KBM-7 (cell line): ENCODE measurements around the gene LORICRIN.
A peak's percentile ranks its signal among the peaks of the same experiment; 100 is the strongest.
"Not testable (repeated sequence)": the region's sequence is repeated elsewhere in the genome, so short reads cannot be mapped to it uniquely, and the experiment has no call there.

Experiments used
- DNase-seq: peaks from one replicate; pipeline ENCODE4 v3.0.0-alpha.2; 2015
- in situ Hi-C: fragments of 300-500 bp; cut with MboI; formaldehyde crosslinking; loops from 2 replicates; pipeline ENCODE4 v1.14.3; 2020; ENCODE audit warnings: low sequenced_read_pairs, low pct_unique_long_range_greater_than_20kb, mixed read lengths

The LORICRIN gene, protein sequence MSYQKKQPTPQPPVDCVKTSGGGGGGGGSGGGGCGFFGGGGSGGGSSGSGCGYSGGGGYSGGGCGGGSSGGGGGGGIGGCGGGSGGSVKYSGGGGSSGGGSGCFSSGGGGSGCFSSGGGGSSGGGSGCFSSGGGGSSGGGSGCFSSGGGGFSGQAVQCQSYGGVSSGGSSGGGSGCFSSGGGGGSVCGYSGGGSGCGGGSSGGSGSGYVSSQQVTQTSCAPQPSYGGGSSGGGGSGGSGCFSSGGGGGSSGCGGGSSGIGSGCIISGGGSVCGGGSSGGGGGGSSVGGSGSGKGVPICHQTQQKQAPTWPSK

DNA sequence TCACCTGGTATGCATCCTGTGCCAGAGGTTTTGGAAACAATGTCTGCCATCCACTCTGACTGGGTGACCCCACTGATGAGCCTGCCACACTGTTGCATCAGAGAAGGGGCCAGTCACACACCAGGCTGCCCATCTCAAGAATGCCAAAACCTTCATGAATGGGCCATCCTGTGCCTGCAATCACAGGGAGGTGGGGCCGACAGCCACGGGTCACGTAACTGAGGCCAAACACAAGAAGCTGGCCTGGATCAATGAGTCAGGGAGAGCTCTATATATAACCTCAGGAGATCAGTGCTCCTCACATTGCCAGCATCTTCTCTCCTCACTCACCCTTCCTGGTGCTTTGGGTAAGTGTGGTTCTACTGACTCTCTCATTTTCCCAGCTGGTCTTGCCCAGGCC lies at the start of gene LORICRIN:
Gene LORICRIN, plus strand, starts transcription at position 301 of the 400 bp plus-strand sequence. CDS start 1,263 bp downstream, outside the sequence.
- no peak for DNase-seq
- in situ Hi-C loops, result no loop called here

DNA sequence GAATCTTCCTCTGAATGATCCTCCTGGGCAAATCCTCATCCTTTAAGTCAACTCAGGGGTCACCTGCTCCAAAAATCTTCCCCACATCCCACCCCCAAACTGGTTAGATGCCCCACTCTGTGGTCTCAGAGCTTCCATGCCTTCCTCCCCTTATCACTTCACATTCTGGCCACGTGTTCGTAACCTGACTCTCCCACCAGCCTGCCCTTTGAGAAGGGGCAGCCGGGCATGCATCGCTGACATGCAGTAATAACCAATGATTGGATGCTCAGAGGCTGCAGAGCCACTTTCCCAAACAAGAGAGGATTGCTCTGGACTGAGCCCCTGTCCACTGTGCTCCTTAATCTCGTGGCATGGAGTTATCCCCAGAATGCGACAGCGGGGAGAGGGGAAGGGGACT lies 49.3 kb upstream of the LORICRIN start:
- in situ Hi-C loops, result no loop called here
- no peak for DNase-seq

DNA sequence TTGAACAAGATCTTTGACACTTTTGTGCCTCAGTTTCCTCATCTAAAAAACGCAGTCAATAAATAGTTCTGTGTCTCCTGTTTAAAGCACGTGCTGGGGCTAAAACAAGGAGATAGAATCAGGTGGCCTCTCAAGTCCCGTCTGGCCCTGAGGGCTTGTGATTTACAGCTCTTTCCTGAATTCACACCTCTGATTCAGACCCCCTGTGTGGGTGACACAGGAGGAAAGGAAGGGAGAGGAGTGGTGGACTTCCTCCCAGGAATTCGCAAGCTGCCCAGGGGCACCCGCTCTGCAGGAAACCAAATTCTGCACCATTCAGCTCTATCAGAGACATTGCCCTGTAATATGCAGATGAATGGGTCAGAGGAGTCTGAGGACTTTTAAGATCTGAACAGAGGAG lies 47.3 kb upstream of the LORICRIN start:
- DNase-seq, result no peak
- in situ Hi-C loops, result no loop called here

DNA sequence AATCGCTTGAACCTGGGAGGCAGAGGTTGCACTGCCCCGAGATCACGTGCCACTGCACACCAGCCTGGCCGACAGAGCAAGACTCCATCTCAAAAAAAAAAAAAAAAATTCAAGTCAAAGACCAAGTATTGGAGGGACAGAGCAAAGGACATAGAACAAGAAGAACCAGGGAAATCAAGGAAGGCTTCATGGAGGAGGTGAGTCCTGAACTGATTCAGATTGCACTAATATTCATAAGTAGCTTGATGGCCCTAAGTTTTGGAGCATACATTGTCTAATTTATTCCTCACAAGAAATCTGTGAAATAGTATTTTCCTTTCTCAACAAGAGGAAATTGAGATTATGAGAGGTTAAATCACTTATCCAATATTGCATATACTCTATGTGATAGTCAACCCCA lies 46.0 kb upstream of the LORICRIN start:
- no peak for DNase-seq
- in situ Hi-C loops, result no loop called here

DNA sequence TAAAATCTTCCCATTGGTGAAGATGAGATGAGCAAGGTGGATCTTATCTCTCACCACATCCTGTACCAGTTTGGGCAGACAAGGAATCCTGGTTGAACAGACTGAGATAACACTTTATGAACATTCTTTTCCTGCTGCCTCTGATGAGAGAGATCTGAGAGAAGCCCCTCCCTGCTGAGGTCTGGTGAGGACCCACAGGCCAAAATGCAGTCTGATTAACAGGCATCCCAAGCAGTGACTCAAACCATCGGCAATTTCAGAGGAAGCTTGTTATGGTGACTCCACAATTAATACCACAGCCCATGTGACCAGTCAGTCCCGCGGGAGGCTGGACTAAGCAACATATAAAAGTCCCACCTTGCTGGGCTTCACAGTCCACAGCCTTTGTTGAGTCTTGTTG lies 42.3 kb upstream of the LORICRIN start, which contains the start of gene PRR9:
Gene PRR9, plus strand, starts transcription at position 373 of the 400 bp plus-strand sequence. CDS start 561 bp downstream, outside the sequence.
- in situ Hi-C loops, result no loop called here
- DNase-seq, result no peak

DNA sequence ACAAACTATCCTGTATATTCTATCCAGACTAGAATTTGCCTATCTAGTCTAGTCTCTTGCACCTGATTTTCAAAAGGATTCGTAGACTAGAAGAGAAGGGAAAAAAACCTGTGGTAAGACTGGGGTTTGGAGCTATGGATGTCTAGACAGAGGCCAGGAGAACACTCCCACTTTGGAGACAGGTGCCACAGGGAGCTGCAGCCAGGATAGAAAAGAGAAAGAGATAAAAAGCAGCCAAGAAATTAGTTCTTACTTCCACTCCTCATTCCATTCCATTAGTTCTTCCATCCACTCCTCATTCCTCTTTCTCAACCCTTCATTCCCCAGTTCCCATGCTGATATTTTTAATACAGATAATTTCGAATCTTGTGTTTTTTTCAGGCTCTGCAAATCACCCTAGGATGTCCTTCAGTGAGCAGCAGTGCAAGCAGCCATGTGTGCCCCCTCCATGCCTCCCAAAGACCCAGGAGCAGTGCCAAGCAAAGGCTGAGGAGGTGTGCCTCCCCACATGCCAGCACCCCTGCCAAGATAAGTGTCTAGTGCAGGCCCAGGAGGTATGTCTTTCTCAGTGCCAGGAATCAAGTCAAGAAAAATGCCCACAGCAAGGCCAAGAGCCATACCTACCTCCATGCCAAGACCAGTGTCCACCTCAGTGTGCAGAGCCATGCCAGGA lies 41.6 kb upstream of the LORICRIN start:
- in situ Hi-C loops, result no loop called here
- no peak for DNase-seq

DNA sequence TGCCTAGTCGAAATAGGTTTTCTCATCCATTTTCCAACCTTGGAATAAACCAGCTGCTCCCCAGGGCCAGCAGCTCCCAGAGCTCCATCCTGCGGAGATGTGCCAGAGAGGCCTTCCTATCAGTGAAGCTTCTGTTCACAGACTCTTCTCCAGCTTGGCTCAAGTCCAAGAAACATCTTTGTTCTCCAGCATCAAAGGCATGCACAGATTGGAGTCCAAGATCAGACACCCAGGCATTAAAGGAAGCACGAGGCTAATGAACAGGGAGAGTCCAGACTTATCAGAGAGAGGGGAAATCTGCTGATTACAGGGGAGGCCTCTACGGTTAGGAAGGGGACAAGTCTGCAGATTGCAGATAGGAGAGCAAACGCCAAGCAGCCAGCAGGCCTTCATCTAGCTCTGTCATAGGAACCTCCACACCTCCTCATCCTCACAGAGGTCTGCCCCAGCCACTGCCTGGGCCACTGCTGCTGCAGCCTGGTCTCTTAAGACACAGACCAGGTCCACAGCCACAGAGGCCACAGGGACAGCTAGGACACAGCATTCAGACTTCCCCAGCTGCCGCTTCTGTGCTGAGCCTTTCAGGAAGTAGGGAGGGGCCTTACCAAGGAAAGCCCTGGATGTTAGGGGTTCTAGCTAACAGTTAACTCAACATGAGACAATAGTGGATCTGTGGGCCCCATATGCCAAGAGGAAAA lies 38.7 kb upstream of the LORICRIN start:
- in situ Hi-C loops, result no loop called here
- DNase-seq, result no peak

DNA sequence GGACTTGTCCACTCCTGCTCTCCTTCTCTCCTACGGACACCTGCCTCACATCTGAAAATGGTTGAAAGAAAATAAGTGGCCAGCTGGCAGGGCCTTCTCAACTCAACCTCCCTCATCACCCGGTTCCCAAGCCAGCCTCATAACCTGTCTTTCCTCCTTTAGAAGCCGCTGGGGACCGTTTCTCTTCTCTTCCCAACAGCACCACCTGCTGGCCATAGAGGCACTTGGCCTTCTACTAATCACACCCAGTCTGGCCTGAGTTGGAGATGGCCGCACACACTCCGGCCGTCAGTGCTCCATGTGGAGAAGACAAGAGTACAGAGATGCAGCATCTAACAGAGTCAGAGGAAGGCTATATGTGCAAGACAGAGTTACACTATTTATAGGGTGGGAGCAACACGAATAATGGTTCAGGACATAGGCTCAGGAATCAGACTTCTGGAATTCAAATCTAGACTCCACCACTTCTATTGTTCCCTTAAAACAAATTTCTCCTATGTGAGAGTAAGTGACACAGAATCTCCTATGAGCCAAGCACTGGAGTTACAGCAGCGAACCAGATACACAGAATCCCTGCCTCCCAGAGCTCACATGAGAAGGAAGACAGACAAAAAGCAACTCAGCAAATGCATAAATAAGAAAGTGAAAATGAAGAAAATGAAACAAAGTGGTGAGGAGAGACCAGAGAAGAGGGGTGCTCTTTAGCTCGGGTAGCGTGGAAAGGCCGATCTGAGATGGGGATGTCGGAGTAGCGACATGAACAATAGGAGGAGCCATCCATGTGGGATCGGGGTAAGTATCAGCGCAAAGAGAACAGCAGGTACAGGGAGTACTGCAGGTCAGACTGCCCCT lies 36.2 kb upstream of the LORICRIN start:
- in situ Hi-C loops, result not testable (repeated sequence)
- DNase-seq, result peak; percentile 72

DNA sequence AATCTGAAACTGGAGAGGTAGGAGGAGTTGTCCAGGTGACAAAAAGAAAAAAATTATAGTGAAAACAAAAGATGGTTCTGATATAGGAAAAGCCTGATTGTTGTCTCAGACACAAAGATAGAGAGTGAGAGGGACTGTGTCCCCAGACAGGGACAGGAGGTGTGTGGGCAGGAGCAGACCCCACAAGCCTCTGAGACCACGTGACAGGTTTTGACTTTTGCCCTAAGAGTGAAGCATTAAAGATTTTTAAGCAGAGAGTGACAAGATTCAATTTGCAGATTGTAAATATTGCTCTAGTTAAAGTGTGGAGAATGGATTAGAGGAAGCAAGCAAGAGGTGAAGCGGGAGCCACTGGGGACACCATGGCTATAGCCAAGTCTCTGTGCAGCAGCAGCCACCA lies 31.7 kb upstream of the LORICRIN start:
- in situ Hi-C loops, result no loop called here
- no peak for DNase-seq

DNA sequence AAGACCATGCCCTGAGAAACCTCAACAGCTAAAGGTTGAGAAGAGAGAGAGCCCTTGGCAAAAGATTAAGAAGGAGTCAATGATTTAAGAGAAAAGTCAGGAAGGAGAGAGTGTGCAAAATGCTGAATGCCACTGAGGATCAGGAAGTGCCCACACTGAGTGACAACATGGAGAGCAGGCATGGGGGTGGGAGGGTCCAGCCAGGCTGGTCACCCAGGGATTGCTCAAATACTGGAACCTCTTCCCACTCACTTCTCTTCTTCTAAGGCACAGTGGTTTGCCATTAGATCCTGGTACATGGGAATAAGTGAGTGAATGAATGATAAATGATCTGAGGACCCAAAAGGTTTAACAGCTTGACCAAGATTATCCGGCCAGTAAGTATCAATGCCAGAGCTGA lies 31.0 kb upstream of the LORICRIN start:
- no peak for DNase-seq
- in situ Hi-C loops, result no loop called here

DNA sequence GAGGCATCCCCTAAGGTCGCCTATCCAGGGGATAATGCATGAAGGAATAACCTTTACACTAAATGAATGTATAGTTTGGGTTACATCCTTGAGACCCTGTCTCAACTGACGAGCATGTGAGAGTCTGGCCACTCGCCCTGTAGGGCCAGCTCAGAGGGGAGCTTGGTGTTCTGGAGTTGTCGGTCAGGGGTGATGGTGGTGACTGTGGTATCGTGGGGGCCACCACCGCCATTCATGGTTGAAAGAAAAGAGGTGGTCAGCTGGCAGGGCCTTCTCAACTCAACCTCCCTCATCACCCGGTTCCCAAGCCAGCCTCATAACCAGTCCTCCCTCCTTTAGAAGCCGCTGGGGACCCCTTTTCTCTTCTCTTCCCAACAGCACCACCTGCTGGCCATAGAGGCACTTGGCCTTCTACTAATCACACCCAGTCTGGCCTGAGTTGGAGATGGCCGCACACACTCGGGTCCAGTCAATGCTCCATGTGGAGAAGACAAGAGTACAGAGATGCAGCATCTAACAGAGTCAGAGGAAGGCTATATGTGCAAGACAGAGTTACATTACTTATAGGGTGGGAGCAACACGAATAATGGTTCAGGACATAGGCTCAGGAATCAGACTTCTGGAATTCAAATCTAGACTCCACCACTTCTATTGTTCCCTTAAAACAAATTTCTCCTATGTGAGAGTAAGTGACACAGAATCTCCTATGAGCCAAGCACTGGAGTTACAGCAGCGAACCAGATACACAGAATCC lies 30.2 kb upstream of the LORICRIN start:
- peak; percentile 32 for DNase-seq
- in situ Hi-C loops, result not testable (repeated sequence)

DNA sequence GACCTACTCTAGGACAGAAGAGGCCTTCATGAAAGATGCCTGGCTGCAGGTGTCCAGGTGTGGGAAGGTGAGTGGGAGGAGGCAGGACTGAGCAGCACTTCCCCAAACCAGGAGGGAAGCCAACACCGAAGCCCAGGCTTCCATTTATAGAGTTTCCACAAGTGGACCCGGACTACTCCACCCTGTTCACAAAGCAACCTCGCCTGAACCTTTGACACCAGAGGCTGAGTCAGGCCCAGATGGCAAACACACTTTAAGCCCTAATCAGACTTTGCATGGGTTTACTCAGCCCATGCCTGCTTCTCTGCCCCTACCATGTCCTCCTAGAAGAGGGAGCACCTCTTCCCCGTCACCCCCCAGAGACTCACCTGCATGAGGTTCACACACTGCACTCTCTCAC lies 28.1 kb upstream of the LORICRIN start:
- DNase-seq, result no peak
- in situ Hi-C loops, result no loop called here

DNA sequence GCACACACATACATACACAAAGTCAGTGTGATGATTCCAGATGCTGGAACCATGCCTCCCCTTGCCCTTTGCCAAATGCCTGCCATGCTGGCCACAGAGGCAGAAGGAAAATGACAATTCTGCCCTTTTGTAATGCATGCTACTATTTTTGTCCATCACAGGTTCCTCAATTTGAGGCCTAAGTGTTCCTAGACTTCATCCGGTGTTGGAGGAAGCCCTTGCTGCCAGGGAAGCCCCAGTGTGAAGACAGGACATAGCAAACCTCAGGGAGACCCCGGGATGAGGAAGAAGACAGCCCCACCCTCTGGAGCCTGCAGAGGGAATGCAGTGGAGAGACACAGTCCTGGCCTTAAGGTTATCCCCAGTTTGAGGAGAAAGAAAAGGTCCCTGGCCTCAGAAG lies 27.7 kb upstream of the LORICRIN start:
- no peak for DNase-seq
- in situ Hi-C loops, result no loop called here

DNA sequence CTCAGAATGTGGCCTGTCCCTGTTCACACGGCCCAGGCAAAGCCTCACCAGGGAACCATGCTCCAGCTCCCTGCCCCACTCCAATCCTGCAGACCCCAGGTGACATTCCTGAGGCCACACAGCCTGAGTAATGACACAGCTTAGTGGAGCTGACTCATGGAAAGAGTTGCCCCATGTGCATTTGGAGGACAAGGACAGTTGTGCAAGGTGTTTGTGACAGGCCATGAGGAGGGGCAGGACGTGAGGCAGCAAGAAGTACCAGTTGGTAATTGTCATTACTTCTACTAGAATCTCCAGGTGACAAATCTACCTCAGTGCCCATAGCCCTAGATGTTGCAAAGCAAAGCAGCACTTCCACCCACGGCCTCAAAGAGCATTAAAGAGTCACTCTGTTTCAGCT lies 26.9 kb upstream of the LORICRIN start:
- in situ Hi-C loops, result no loop called here

DNA sequence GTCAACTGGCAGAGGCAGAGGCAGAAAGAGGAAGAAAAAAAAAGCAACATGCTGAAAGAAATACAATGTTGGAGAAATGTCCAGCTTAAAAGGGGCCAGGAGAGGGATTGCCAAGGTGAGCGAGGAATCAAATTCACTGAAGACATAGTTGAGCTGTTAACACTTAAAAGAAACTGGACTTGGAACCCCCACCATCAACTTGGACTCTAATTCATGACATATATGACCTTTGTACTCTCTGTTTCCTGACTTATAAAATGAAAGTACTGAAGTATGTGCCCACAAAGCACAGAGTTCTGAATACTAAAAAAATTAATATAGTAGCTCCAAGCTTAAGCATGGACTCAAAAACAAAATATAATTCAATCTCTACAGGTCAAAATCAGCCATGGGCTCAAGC lies 26.0 kb upstream of the LORICRIN start:
- no peak for DNase-seq

More for the DNA sequence above, 26.9 kb upstream of the LORICRIN start:
- DNase-seq, result no peak

DNA sequence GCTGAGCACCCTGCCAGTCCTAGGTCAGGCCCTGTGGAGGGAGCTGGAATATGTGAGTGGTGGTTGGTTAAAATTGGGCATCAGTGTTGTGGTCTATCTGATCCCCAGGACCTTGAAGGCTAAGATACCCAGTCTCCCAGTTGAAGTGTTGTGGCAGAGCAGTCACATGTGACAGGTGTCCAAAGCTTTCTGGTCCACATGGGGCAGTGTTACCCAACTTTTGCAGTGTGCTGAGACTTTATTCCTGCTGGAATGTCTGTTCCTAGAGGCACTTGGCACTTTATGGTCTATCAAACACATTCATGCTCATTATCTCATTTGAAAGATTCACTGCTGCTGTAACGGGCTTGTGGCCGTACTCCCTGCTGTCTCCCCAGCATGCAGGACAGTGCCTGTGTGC lies 21.0 kb upstream of the LORICRIN start:
- in situ Hi-C loops, result no loop called here
- no peak for DNase-seq

More for the DNA sequence above, 26.0 kb upstream of the LORICRIN start:
- in situ Hi-C loops, result no loop called here

DNA sequence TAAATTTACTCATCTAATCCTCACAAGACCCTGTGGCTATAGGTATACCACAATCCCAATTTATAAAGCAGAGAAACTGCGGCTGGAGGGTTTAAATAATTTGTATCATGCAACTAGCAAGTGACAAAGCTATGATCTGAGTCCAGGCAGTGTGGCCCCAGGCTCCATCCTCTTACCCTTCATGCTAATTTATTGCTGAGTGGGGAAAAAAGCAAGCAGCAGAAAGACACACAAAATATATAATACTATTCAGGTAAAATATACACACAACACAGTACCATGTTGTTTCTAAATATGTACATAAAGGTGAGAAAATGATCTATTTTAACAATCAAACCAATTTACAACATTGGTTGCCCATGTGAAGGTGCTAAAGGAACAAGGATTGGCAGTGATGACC lies 17.3 kb upstream of the LORICRIN start:
- in situ Hi-C loops, result no loop called here
- no peak for DNase-seq

DNA sequence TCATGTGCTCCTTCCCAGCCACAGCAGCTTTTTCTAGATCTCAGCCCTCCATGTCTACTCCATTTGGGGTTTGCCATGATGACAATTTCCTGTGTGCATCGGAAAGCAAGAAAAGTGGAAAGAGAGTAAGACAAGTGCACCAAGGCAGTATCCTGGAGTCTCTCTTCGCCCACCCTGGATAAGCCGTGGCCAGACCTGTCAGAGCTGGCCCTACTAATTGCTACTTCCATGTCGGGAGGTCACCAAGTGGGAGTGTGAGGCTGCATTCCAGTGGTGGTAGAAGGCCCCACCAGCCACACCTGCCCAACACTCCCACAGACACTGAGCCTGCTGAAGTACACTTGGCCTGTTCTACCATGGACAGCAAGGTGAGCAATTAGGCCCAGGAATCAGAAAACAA lies 14.0 kb upstream of the LORICRIN start:
- no peak for DNase-seq
- in situ Hi-C loops, result no loop called here

DNA sequence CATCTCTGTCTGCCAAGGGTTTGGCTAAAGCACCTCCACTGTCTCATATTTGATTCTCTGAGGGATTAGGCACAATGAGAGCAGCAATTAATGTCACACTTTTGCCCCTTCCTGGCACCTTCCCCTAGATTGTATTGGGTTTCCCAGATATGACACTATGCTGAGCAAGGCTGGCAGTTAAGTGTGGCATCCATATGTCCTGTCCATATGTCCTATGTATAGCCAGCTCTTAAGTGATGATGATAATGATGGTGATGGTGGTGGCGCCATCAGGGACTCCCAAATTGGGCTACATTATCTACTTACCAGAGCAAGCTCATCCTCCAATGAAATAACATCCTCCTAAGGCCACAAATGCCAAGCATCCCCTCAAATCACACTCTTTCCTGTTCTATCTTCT lies 13.5 kb upstream of the LORICRIN start:
- in situ Hi-C loops, result no loop called here
- no peak for DNase-seq
